Epithelial cell of prostate (primary cell): ENCODE measurements around the gene C19orf33.

ENCODE experiments used
- DNase-seq: peaks from one replicate; pipeline ENCODE4 v3.0.0-alpha.2; 2011; ENCODE audit warnings: low read depth, low spot score
- H3K27ac ChIP-seq: fragments of 450-650 bp; 2 replicates; pipeline ENCODE4 v1.5.1; 2017; ENCODE audit warnings: mild to moderate bottlenecking

C19orf33 gene

DNA sequence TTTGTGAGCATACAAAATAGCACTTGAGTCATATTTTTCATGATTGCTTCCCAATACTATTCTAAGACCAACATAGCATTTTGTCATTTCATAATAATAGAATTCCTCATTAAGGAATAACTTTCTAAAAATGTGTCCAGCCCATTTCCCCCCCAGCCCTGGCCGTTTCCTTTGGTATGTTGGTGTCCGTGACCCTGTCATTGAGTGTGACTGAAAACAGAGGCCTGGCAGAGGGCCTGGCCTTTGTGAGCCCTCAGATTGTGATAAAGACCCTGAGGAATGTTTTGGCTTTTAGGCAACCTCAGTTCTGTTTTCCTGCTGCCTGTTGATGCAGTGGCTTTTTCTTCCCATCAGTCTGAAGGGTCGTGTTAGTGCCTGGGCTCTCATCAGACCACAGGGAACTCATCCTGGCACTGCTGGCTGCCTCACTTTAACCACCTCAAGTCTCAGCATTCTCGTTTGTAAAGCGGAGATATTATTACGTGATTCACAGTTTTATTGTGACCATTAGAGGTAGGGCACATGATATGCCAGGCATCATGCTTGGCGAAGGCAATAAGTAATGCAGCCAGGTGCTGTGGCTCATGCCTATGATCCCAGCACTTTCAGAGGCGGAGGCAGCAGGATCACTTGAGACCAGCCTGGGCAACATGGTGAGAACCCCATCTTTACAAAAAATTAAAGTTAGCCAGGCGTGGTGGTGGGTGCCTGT, 25.9 kb upstream of the C19orf33 start:
- H3K27ac ChIP-seq: peak overlapping the region; percentile 47
- DNase-seq: no peak

DNA sequence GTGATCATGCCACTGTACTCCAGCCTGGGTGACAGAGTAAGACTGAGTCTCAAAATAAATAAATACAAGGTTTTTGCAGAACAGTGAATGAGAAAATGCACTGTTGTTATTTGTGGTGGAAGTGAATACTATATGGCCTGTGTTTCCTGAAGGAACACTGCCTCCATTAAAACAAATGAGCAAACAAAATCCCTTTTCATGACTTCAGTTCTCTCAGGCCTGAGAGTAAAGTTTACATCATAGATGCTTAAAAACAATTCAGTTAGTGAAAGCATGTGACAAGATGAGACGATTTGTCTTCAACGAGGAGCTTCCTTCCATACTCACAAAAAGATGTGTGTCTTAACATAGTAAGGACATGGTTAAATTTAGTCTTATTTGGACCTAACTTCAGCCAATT, 25.3 kb upstream of the C19orf33 start:
- peak overlapping the region; percentile 47 for H3K27ac ChIP-seq
- DNase-seq: no peak

DNA sequence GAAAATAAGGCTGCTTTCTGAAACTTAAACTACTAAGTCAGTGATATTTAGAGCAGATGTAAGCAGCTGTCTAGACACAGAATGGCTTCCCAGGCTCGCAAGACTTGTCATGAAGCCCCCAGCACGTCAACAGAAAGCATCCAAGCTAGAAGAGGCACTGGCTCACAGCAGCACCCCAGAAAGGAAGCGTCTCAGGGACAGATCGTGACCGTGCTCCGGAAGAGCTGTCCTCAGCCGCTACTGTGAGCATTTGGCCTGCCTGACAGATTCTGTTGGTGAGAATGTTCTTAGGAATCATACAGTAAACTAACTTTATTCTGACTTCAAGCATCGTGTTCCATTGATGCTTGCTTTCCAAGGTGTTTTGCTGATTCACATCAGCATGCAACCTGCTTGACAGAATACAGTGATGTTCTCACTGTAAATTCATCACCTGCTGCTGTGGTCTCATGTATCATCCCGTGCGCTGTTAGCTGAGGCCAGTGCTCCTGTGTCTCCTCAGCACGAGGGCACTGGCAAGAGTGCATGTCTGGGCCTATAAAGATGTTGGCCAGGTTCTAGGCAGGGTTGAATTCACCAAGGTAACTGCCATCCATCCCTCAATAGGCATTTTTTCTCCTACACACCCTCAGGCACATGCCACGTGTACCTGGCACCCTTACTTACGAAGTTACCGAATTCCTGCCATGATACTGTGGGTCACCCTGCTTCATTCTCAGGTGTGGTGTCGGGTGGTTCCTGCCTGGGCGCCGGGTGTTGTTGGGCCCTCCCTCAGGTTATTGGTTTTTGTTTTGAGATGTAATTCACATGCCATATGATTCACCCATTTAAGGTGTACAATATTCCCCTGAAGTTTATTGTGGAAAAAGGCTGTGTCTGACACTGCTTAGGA, 23.8 kb upstream of the C19orf33 start:
- no peak for DNase-seq
- peak overlapping the region; percentile 13 for H3K27ac ChIP-seq

DNA sequence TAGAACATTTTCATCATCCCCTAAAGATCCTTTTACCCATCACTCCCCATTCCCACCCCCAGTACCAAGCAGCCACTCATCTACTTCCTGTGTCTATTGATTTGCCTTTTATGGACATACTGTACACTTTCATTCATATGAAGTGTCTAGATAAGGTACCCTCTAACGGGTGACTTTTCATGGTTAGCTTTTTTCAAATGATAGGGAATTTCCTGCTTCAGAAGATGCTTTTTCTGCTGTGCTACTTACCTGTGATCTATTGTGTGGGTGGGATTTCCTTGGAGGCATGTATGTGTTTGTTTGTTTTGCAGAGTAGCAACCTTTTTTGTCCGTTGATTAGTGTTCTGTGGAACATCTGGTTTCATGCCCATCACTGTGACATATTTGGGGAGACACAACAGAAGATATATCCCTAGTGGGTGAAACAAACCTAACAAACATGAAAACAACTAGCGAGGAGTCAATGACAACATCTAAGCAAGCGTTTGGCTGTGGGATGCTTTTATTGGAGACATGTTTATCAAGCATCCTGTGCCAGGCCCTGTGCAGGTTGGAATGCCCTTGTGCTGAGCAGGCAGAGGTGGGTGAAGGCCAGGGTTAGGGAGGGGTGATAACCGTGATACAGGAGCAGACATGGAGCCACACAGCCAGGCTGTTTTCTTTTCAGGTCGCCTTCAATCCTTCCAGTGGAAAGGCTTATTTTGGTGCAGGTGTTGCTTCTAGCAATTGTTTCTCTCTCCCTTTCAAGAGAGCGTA, 22.1 kb upstream of the C19orf33 start:
- H3K27ac ChIP-seq: no peak overlapping the region

DNA sequence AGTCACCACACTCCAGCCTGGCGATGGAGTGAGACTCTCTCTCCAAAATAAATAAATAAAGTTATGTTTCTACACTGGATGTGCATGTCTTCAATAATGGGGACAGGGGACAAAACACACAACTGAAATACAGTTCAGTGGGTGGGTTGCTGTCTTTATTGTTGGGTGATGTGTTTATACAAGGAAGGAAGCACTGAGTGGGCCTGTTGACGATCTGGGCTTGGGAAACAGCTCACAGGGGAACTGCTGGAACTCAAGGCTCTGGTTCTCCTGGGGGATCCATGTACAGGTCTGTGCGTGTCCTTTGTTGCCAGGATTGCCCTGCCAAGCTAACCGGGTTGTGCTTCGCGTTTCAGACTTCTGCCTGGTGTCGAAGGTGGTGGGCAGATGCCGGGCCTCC, 20.8 kb upstream of the C19orf33 start:
- H3K27ac ChIP-seq: no peak overlapping the region
- DNase-seq: no peak

More for the DNA sequence above, 22.1 kb upstream of the C19orf33 start:
- DNase-seq: no peak

DNA sequence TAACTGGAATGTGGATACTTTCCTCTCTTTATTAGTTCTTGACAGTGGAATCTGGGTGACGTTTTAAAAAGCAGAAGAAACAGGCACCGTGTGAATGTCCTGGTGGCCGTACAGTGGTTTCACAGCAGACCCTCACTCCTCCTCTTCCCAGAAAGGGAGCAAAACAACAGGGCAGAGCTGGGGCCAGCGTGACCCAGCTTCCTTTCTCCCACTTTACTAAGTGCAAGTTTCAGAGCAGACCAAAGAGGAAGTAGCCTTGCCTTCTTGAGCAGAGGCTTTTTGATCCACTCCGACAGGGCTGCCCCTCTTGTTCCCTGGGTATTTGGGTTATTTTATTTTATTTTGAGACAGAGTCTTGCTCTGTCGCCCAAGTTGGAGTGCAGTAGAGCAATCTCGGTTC, 19.6 kb upstream of the C19orf33 start:
- H3K27ac ChIP-seq: no peak overlapping the region
- no peak for DNase-seq

DNA sequence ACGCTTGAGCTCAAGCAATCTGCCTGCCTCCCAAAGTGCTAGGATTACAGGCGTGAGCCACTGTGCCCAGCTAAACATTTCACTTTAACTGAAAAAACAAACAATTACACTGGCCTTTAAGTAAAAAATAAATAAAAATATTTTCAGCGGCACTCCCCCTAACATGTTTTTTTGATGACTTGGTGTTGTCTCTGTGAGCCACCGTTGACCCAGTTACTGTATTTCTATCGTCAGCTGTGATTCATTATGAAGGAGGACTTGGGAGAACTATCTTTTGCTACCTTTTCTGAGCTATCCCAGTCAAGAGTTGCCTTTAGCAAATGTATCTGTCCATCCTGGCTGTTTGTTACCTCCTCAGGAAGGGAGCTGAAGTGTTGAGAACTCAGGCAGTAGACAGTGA, 18.5 kb upstream of the C19orf33 start:
- H3K27ac ChIP-seq: no peak overlapping the region
- no peak for DNase-seq

DNA sequence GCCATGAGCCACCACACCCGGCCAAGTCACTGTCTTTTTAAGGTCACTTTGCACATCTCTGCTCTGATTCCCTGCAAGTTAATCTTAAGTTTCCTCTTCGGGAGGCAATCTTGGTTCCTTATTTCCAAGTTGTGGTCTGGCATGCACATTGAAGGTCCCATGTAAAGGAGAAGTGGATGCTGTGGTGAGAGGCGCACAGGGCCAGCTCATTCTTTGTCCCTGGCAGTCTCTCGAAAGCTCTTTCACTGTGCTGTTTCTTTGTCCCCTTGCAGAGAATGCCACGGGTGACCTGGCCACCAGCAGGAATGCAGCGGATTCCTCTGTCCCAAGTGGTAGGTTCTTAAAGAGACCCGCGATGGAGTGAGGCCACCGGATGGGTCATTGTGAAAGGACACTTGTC, 16.4 kb upstream of the C19orf33 start:
- no peak overlapping the region for H3K27ac ChIP-seq
- no peak for DNase-seq

DNA sequence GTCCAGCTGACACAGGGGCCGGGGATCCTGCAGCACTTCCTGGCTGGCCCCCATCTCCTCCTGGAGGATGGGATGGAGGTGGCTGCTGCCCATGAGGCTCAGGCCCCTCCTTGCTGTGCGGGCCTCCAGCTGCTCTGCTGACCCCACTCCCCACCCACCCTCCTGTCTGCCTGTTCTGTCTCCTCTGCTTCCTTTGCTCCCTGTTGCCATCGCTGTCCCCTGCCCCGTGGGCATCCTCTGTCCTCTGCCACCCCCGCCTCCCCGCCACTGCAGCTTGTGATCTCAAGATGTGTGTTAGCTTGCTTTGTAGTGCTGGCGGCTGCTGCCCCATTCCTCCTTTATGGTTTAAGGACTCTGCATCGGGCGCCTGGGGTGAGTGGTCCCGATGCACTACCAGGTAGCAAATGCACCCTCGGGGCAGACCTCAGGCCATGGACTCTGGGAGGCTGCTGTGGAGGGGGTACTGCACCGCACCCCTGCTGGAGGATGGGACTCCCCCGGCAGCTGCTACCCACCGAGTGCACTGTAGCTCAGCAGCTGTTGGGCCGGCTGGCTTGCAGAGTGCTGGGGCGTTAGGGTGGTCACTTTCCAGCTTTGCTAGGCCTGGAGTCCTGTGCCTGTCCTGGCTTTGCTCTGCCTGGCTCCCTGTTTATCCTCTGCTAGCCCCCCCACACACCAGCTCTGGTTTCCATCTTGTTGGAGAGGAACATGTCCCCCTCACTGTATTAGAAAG, 15.8 kb upstream of the C19orf33 start:
- DNase-seq: no peak

DNA sequence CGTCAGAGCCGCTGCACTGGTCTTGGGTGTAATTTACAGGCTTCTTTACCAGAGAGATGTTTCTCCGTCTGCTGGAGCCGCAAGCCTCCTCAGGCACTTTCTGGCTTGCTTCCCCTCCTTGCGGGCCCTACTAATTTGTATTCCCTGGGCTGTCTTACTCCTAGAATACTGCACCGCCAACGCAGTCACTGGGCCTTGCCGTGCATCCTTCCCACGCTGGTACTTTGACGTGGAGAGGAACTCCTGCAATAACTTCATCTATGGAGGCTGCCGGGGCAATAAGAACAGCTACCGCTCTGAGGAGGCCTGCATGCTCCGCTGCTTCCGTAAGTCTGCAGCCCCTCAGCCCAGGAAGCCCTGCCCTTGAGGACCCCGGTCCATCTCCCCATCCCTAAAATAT, 14.1 kb upstream of the C19orf33 start:
- peak overlapping the region; percentile 99 for H3K27ac ChIP-seq

More for the DNA sequence above, 15.8 kb upstream of the C19orf33 start:
- peak overlapping the region; percentile 99 for H3K27ac ChIP-seq

DNA sequence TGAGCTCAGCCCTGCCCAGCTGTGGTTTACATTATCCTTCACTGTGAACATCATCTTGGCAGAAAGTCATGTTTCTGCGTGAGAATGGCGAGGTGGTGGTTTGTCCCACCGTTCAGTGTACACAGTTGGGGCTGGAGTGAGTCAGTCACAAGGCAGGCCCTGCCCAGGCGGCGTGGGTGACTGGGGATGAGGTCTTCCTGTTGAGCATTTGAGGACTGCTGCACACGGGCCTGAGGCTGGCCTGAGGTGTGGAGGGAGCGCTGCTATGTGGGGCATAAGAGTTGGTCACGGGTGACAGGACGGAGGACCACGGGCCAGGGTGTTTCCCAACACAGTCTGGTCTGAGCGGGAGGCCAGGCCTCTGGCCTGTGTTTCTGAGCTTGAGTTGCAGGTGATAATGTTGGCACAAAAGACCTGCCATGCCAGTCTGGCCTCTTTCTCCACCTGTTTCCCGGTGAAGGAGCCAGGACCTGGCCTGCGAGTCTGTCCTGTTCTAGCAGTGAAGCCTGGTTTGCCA, 13.4 kb upstream of the C19orf33 start:
- peak overlapping the region; percentile 99 for H3K27ac ChIP-seq

More for the DNA sequence above, 14.1 kb upstream of the C19orf33 start:
- no peak for DNase-seq

DNA sequence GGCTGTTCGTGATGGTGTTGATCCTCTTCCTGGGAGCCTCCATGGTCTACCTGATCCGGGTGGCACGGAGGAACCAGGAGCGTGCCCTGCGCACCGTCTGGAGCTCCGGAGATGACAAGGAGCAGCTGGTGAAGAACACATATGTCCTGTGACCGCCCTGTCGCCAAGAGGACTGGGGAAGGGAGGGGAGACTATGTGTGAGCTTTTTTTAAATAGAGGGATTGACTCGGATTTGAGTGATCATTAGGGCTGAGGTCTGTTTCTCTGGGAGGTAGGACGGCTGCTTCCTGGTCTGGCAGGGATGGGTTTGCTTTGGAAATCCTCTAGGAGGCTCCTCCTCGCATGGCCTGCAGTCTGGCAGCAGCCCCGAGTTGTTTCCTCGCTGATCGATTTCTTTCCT, 12.2 kb upstream of the C19orf33 start:
- H3K27ac ChIP-seq: peak overlapping the region; percentile 99
- no peak for DNase-seq

More for the DNA sequence above, 13.4 kb upstream of the C19orf33 start:
- DNase-seq: peak; percentile 81

DNA sequence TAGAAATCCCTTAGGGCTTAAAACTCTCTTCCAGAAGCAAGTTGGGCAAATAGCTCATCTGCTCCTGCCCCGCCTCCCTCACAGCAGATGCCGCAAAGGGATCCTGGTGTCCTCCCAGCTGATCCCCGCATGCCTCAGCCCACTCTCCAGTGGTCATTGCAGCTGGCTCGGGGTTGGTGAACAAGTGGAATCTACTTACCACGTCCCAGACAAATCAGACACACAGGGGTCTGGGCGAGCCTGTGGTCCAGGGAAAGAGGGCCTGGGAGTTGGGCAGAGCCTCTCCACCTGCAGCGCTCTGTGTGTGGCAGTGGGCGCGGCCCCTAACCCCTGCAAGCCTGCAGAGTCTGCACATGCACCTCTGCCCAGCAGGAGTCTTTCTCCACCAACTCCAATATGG, 10.8 kb upstream of the C19orf33 start:
- no peak for DNase-seq
- H3K27ac ChIP-seq: peak overlapping the region; percentile 99

DNA sequence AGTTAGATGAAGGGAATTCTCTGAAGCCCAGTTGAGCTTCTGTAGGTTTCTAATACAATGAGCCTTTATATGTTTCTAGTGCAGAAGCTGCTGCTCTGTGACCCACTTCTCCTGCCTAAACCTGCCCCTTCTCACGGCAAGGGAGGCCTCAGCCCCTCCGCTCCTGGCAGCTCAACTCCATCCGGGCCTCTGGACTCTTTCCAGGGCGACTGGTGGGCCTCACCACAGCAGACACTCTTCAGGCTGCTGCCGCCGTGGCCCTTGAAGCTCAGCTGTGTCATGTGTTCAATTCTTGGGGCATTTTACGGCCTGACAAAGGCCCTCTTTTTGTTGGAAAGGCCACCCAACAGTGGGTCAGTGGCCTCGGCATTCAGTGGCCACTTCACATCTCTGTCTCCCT, 10.0 kb upstream of the C19orf33 start:
- no peak for DNase-seq

DNA sequence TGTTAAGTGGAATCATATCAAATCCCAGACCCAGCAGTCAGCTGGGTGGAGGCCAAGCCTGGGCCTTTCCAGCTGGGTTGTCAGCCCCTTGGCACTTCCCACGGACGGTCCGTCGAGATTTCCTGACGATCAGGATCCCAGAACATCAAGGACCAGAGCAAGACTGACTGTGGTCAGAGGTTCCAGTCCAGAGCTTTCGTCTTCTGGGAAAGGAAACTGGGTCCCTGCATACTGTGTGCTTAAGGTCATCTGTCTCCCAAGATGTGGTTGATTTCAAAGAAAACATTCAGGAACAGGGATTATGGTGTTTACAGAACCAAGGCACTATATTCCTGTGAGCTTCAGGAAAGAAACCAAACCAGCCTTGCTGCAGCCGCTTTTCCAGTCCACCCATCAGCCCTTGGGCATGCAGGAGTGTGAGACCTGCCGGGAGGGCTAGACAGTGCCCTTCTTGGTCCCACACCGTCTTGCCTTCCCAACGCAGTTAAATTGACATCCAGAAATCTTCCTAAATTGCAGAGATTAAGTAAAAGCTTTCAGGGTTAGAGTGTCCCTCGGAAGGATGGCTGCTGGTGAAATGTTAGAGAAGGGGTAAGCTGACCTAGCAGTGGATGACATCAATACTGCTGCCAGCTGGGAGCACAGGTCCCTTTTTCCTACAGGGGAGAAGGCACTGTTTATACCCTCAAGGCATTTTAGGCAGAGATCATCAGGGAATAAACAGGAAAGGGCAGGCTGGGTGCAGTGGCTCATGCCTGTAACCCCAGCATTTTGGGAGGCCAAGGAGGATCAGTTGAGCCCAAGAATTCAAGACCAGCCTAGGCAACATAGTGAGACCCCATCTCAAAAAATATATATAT, 5.0 kb upstream of the C19orf33 start:
- peak overlapping the region; percentile 99 for H3K27ac ChIP-seq
- no peak for DNase-seq

More for the DNA sequence above, 10.0 kb upstream of the C19orf33 start:
- H3K27ac ChIP-seq: peak overlapping the region; percentile 99

DNA sequence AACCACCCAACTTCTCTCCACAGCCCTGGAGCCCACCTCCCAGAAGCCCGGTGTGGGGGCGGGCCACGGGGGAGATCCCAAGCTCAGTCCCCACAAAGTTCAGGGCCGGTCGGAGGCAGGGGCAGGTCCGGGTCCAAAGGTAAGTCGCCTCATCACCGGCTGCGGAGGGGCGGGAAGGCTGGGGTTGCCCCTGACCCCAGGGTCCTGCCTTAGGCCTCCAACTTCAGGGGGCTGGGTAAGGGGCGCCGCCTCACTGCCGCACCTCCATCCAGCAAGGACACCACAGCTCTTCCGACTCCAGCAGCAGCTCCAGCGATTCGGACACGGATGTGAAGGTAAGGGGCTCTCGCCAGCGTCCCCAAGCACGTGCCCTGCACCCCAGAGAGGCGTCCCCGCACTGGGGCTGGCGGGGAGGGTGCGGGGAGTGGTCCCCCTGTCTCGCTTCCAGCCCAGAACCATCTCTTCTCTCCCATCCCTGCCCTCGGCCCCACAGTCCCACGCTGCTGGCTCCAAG, 358 bp downstream of the C19orf33 start:
- H3K27ac ChIP-seq: peak overlapping the region; percentile 99
- DNase-seq: no peak

DNA sequence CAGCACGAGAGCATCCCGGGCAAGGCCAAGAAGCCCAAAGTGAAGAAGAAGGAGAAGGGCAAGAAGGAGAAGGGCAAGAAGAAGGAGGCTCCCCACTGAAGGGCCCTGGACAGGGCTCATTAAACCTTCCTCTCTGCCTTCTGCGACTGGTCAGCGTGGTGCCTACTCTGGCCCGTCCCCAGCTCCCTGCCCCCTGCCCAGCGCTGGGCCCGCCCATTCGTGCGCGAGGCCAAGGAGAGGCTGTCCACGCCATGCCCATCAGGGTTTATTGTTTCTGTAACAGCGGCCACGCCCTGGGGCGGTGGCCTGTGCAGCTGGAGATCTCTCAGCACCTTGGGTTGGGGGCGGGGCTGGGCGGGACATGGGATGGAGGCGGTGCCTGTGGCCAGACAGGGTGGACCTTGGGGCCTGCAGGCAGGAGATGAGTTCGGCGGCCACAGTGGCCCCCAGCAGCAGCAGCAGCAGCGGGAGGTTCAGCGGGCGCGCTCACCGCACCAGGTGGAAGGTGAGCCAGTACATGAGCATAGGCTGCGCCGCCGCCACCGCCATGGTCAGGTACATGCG, 897 bp downstream of the C19orf33 start:
- H3K27ac ChIP-seq: peak overlapping the region; percentile 99
- DNase-seq: no peak

DNA sequence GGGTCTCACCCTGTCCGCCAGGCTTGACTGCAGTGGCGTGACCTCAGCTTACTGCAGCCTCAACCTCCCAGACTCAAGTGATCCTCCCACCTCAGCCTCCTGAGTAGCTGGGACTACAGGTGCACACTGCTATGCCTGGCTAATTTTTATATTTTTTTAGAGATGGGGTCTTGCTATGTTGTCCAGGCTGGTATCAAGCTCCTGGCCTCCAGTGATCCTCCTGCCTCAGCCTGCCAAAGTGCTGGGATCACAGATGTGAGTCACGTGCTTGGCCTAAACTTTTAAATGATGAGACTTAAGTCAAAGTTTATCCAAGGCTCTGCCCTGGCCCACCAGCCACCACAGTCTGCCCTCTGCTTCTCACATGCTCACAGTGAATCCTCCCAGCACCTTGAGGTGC, 2.2 kb downstream of the C19orf33 start:
- peak overlapping the region; percentile 99 for H3K27ac ChIP-seq
- DNase-seq: no peak
